ENCODE results near the gene TRAF3IP1.

- TF ChIP-seq POLR2AphosphoS5 (IDR thresholded peaks at IDR 0.05; ENCODE audit: low read depth, low read length) (no peak), FOXP2 (optimal IDR thresholded peaks at IDR 0.05; ENCODE audit: borderline replicate concordance, extremely low read depth, extremely low read length, insufficient read depth) (no peak), REST (IDR thresholded peaks at IDR 0.05; ENCODE audit: insufficient read depth in 1 of 2, low read depth in 2 of 2, low read length in 2 of 2) (no peak)
Measured at GRCh38 chr2:238403632-238404405, 83.5 kb downstream of the TRAF3IP1 start.

All from PFSK-1 (cell line).